GM19023 (cell line): Measurements from ENCODE around the gene KIAA1328.

ENCODE experiments used
- ATAC-seq: cut with Tn5 transposase; IDR thresholded peaks from one replicate; pipeline ENCODE4 v1.9.1; 2021; ENCODE audit warnings: mild to moderate bottlenecking, moderate library complexity; ENCODE audit not compliant: unreplicated experiment

KIAA1328 gene

GRCh38 chr18:37188016-37188791 lies 359.3 kb downstream of the KIAA1328 start:
- no peak for ATAC-seq

DNA sequence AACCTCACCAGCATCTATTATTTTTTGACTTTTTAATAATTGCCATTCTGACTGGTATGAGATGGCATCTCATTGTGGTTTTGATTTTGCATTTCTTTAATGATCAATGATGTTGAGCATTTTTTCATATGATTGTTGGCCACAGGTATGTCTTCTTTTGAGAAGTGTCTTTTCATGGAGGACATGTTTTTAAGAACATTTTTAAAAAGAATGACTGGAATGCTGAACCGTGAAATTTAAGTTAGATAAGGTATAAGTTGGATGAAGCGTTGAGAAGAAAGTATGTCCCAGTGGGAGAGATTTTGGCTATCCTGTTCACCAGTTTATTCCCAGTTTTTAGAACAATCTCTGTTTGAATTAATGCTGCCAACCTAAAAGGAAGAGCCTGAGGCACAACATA lies 370.8 kb downstream of the KIAA1328 start:
- no peak for ATAC-seq

GRCh38 chr18:37207343-37207742 lies 378.4 kb downstream of the KIAA1328 start:
- no peak for ATAC-seq

DNA sequence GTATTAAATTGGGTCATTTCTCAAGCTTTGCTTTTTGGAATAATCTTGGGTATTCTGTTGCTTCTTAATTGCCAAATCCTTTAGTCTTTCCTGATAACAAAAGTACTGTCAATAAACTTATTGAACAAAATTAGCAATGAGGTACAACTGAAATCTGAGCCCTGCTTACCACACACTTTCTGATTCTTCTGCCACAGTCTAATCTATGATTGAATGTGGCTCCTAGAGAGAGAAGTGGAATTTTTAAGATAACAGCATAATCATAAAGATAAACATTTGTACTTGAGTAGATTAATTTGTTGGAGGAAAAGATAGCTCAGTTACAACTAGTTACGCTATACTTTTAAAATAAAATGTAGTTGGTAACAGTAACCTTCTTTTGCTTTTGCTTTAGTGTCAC lies 381.9 kb downstream of the KIAA1328 start:
- no peak for ATAC-seq

DNA sequence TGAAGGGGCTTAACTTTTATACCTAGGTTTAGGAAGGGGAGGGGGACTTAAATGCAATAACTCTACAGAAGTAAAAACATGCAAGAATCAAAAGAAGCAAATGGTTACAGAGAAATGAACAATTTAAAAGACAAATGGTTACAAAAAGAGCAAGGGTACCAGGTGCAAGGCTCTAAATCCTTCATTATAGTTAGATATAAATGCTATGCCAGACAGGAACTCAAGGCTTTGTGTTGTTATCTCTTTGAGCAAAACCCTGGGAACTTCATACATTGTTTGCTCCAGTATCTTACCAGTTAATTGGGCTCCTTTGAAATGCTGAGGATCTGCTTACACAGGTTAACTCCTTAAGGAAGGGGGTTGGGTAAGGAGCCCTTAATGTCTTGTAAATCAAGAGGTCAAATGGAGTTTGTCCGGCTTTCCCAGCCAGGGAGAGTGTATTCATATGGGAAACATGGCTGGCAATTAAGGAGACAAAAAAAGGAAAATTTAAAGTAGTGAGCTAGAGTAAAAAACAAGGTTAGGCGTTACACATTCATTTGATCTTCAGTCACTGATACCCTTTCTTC lies 389.2 kb downstream of the KIAA1328 start:
- ATAC-seq = no peak

GRCh38 chr18:37219257-37219656 lies 390.3 kb downstream of the KIAA1328 start:
- no peak for ATAC-seq

DNA sequence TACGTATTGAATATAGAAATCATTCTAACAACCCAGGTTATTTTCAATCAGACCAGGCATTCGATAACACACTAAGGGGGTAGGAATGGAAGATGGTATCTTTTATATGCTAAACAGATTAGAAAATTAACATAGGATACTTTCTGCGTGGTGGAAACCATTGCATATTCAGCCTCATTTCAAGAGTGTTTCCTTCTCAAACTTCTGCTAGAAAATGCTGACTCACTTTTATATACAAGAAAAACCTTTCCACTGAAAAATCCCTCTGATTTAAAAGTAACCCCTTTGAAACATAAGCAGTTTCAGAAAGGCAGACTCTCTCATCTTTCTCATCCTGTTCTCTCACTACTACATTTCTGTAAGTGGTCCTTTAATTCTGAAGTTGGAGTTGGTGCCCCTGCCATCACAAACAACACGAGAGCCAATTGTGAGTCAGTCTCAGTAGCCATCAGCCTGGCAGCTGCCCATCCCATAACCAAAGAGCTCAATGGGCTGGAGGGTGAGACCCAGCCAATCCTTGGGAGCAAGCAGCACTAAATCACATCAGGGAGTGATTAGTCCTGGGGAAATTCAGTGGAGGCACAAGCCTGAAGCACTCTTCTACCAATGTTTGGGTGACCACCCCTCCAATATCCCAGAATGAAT lies 393.5 kb downstream of the KIAA1328 start:
- ATAC-seq = no peak

DNA sequence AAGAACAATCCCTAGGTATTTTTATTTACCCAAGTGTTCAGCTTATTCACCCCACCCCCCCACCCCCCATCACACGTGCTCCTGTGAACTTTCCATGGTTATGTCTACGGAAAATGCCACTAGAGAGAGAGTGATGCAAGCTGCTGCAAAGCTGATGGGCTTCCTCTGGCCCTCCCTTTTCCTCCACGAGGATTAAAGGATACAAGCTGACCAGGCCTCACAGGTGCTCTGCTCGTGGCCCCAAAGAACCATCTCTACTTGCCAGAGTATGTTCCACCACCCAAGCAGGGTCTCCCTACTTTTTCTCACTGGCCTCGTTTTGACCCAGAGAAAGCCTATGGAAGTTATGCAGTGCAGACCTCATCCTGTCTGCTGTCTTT lies 394.1 kb downstream of the KIAA1328 start:
- no peak for ATAC-seq

GRCh38 chr18:37225279-37225678 lies 396.4 kb downstream of the KIAA1328 start:
- no peak for ATAC-seq

DNA sequence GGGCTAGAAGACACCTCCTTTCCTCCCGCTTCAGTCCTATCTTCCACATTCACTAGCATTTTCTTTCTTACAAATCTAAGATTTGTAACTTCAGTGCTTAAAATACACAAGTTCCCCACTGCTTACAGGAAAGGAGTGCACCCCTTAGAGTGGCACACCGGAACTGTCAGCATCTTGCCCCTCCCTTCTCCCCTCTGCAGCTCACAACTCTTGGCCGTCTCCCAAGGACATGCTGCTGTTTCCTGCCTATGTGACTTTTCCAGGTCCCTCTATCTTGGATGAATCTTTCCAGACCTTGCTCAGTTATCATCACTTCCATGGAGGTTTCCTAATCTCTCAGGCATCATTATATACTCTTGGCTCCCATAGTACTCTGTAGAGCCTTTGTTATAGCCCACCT lies 401.8 kb downstream of the KIAA1328 start:
- ATAC-seq = no peak

DNA sequence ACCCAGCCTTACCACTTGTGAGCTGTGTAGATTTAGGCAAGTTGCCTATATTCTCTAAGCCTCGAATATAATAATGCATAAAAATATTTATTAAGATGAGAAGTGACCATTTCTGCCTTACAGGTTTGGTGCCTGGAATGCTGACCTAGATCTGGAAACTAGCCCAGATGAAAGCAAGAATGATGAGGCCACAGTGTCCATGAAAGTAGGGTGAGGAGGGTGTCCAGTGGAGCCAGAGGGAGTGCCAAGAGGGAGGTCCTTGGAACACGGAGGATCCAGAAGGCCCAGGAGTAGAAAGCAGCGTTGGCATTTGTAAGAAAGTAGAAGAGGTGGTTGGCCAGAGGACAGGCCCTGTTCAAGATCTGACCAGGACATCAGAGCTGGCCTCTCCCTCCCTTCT lies 402.3 kb downstream of the KIAA1328 start:
- no peak for ATAC-seq

- no peak for ATAC-seq
Observed at GRCh38 chr18:37235583-37235982, 406.7 kb downstream of the KIAA1328 start.

DNA sequence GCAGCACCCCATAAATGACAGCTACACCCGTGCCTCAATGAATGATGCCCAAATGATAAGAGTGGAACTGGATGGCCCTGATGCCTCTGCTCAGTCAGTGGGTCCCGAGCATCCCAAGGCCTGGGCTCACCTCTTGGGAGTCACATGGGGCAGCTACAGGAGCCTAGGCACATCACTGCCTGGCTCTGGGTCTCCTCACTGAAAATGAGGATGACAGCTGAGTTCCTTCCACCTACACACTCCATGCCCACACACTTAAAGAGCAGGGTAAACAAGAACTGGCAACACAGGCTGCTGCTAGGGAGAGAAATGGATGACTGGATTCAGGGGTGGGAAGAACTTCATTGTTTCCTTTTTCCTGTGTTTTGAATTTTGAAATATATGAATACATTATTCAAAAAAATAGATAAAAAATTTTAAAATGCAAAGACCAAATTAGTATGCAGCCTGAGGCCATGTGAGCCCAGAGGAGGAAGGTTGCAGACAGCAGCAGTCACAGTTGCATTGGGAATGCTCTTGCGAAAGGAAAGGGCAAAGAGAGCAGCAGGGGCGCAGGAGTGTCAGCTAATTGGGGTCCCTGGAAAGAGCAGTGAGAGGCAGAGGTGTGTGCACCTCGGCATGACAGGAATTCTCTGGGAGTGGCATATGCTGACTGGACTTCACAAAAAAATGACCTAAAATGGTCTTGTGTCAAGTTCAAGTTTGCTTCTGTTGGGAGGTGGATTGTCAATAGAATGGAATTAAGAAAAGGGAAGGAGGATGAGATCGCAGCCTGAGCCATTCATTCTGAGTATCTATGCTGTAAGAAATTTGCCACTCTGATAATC lies 409.6 kb downstream of the KIAA1328 start:
- no peak for ATAC-seq

DNA sequence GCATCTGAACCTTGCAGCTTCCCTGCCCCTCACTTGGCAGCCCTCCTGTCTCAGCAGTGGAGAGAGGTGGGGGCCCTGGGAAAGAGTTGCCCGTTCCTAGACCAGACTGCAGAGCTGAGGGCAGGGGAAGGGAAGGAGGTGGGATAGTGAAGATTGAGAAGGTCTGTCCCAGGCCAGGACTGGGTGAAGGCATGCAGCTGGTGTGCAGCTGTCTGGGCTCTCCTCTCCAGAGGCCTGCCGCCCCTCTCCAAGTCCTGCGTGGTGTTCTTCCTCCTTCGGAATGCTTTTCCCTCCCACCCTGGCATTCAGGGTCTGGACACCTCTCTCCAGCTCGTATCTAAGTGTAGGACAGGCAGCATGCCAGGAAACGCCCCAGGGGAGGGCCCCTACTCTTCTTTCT lies 413.2 kb downstream of the KIAA1328 start:
- ATAC-seq = no peak

- no peak for ATAC-seq
Observed at GRCh38 chr18:37242826-37243560, 414.1 kb downstream of the KIAA1328 start.

- ATAC-seq = no peak
Observed at GRCh38 chr18:37243741-37244140, 414.8 kb downstream of the KIAA1328 start.

- no peak for ATAC-seq
Observed at GRCh38 chr18:37244618-37245017, 415.7 kb downstream of the KIAA1328 start.

GRCh38 chr18:37246779-37247340 lies 417.9 kb downstream of the KIAA1328 start:
- ATAC-seq = no peak

- ATAC-seq = no peak
Observed at GRCh38 chr18:37247497-37248161, 418.7 kb downstream of the KIAA1328 start.

DNA sequence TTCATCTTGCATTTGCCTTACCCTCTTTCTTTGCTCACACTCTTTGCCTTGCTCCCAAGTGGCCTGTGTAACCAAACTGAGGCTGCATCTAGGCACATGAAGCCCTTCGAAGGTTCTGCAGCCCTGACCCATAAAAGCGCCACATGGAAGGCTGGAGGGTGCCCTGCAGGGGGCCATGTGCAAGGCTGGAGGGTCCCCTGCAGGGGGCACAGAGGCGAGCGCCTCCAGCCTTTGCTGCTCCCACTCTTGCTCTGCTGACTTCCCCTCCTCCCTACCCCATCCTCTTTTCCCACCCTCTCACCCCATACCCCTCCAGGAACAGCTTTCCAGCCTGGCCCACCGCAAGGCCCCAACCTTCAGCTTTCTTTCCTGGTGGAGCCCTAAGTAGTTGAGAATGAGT lies 419.4 kb downstream of the KIAA1328 start:
- no peak for ATAC-seq
